ENCODE results near the gene LYL1.

Gene LYL1

DNA sequence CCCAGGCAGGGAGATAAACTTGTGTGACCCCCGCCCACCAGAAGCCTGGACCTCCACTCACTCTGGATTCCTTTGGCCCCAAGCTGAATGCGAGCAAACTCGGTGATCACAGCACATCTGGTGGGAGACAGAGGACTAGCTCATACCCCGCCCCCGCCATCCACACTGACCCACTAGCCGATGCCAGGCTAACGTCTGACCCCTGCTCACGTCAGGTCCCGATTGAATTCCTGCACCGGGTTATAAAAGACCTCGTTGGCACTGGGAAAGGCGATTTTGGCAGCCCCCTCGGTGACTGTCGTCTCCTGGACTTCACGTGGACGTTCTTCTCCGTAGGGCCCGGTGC, 13.3 kb upstream of the LYL1 start:
- Histone ChIP-seq H3K4me3 (replicated peaks; ENCODE audit: low read depth, low read length) (peak overlapping the region; percentile 97), H3K36me3 (ENCODE audit: control insufficient read depth, insufficient read depth, low read length) (peaks cover 12% of the 10 kb centered on the region), H3K27me3 (replicated peaks; ENCODE audit: control insufficient read depth, insufficient read depth, low read length) (no peaks in the 10 kb centered on the region)
- no peak for DNase-seq (ENCODE audit: extremely low read depth, insufficient read length)
- TF ChIP-seq, protein P1, sequence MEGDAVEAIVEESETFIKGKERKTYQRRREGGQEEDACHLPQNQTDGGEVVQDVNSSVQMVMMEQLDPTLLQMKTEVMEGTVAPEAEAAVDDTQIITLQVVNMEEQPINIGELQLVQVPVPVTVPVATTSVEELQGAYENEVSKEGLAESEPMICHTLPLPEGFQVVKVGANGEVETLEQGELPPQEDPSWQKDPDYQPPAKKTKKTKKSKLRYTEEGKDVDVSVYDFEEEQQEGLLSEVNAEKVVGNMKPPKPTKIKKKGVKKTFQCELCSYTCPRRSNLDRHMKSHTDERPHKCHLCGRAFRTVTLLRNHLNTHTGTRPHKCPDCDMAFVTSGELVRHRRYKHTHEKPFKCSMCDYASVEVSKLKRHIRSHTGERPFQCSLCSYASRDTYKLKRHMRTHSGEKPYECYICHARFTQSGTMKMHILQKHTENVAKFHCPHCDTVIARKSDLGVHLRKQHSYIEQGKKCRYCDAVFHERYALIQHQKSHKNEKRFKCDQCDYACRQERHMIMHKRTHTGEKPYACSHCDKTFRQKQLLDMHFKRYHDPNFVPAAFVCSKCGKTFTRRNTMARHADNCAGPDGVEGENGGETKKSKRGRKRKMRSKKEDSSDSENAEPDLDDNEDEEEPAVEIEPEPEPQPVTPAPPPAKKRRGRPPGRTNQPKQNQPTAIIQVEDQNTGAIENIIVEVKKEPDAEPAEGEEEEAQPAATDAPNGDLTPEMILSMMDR (IDR thresholded peaks at IDR 0.05; ENCODE audit: insufficient read depth, low read length, poor library complexity, severe bottlenecking) = no peak

DNA sequence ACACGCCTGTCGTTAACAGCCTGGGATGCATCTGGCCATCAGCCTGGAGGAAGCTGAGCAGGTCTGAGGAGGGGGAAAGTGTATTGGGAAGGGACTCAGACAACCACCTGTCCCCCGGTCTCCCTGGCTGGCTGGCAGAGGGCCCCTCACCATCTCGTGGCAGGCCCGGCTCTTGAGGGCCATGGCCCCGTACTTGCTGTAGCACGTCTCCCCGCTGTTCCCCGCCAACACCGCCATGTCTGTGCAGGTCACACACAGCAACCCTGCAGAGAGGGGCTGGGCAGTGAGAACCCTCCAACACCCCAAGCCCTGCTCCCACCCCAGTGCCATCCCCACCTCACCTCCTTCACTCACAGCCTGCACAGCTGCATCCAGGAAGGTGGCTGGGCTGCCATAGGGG, 9.9 kb upstream of the LYL1 start:
- Histone ChIP-seq H3K36me3 (ENCODE audit: control insufficient read depth, insufficient read depth, low read length) (peaks cover 11% of the 10 kb centered on the region), H3K4me3 (replicated peaks; ENCODE audit: low read depth, low read length) (no peak overlapping the region), H3K27me3 (replicated peaks; ENCODE audit: control insufficient read depth, insufficient read depth, low read length) (no peaks in the 10 kb centered on the region)
- no peak for DNase-seq (ENCODE audit: extremely low read depth, insufficient read length)
- TF ChIP-seq, protein P1 (IDR thresholded peaks at IDR 0.05; ENCODE audit: insufficient read depth, low read length, poor library complexity, severe bottlenecking) = no peak

DNA sequence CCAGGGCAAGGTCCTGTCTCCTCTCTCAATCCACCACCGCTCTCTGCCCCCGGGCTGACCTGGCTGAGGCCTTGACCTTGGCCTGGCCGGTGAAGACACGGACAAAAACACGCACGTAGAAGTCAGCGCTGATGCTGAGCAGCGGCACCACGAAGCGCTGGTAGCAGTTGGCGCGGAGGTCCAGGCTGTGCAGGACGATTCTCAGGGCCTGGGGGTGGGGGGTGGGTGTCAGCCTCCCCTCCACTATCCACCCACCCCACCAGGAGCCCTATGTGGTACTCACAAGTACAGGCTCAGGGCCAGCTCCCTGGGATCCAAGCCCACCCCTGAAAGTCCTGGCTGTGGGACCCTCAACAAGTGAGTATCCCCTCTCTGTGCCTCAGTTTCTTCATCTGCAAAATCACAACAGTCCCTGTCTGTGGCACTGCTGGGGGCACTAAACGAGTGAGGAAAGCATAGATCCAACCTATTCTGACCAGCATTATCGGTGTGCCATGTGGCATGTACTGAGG, 7.5 kb upstream of the LYL1 start:
- no peak overlapping the region for H3K4me3 ChIP-seq (replicated peaks; ENCODE audit: low read depth, low read length)
- DNase-seq (ENCODE audit: extremely low read depth, insufficient read length) = no peak
- H3K27me3 ChIP-seq (replicated peaks; ENCODE audit: control insufficient read depth, insufficient read depth, low read length) = no peaks in the 10 kb centered on the region
- H3K36me3 ChIP-seq (ENCODE audit: control insufficient read depth, insufficient read depth, low read length) = peaks cover 13% of the 10 kb centered on the region
- TF ChIP-seq, protein P1 (IDR thresholded peaks at IDR 0.05; ENCODE audit: insufficient read depth, low read length, poor library complexity, severe bottlenecking) = no peak

DNA sequence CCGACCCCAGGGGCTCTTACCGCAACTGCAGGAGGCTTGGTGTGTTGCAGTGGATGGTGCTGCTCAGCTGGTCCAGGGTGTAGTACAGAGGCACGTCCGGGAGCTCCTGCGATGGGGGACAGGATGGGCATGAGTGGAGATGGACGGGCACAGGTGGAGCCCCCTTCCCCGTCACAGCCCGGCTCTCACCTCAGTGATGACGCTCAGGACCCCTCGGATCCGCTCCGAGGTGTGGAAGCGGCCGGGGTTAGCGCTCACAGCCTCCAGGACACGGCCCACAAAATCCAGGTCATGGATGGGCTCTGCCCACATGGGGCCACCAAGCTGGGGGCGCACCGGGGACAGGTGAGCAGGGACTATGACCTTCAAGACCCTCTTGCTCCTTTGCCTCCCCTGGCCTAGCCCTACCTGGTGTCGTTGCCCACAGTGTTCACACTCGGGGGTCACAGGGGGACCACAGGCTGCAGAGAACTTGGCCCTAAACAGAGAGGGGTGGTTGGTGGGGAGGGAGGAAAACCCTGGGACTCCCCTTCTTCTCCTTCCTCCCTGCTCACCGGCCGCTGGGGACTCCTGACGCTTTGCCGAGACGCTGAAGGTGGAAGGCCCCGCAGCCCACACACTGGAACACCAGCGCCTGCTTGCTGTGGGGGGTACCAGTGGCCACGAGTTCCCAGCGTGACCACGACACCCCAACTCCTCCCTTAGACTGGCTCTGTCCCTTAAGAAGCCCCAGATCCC, 6.9 kb upstream of the LYL1 start:
- Histone ChIP-seq H3K27me3 (replicated peaks; ENCODE audit: control insufficient read depth, insufficient read depth, low read length) (no peaks in the 10 kb centered on the region), H3K4me3 (replicated peaks; ENCODE audit: low read depth, low read length) (no peak overlapping the region), H3K36me3 (ENCODE audit: control insufficient read depth, insufficient read depth, low read length) (peaks cover 13% of the 10 kb centered on the region)
- TF ChIP-seq, protein P1 (IDR thresholded peaks at IDR 0.05; ENCODE audit: insufficient read depth, low read length, poor library complexity, severe bottlenecking) = no peak
- no peak for DNase-seq (ENCODE audit: extremely low read depth, insufficient read length)

DNA sequence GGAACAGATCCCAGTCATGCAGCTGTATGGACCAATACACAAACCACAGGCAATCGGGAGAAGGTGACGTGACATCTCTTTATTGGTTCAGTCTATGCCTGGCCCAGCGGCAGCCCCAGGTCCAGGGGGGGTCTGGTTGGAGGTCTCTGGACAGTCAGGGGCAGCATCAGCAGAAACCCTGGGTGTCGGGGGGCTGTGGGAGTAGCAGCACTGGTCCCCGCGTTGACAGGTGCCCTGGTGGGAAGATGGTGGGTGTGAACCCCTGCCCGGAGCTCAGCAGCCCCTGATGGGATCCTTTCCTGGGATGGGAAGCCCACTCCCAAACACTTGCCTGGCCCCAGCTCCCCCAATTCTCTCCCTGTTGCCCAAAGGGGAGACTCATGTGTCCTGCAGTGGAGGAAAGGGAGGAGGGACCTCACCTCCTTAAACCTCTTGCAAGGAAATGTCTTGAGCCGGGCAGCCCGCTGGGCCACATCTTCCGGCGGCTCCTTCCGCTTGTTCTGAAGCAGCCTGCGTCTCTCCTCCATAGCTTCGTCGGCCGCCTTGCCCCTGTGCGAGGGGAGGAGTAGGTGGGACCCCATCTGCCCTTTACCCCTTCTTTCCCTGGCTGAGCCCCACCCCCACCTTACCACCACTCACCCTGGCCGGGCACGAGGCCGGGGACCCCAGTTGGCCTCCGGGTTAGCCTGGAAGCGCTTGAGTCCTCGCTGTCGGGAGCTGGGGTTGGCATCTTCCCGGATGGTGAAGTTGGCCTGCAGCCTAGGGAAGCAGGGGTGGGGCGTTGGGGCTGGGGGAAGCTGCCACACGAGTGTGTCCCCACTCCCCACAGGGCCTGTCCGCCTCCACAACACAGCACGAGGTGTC, 2.4 kb upstream of the LYL1 start:
- peaks cover 5% of the 10 kb centered on the region for H3K36me3 ChIP-seq (ENCODE audit: control insufficient read depth, insufficient read depth, low read length)
- DNase-seq (ENCODE audit: extremely low read depth, insufficient read length) = peak; percentile 66

More for the DNA sequence above, 2.4 kb upstream of the LYL1 start:
- Histone ChIP-seq H3K4me3 (replicated peaks; ENCODE audit: low read depth, low read length) (peak overlapping the region; percentile 63), H3K27me3 (replicated peaks; ENCODE audit: control insufficient read depth, insufficient read depth, low read length) (no peaks in the 10 kb centered on the region)
- TF ChIP-seq, protein P1 (IDR thresholded peaks at IDR 0.05; ENCODE audit: insufficient read depth, low read length, poor library complexity, severe bottlenecking) = no peak

Measured in GM06990 (cell line).